Endothelial cell of umbilical vein (primary cell): ENCODE results near the gene PROZ.
"Not testable (repeated sequence)": the region's sequence is repeated elsewhere in the genome, so short reads cannot be mapped to it uniquely, and the experiment has no call there.

ENCODE experiments used
- CTCF ChIP-seq, 2 donors: IDR thresholded peaks; 1 replicate in 1 of 2; 2 replicates in 1 of 2; pipeline ENCODE4 v1.5.1; 2011; ENCODE audit warnings: low read length in 2 of 2, mild to moderate bottlenecking in 2 of 2, moderate library complexity in 2 of 2, control low read depth in 1 of 2, inconsistent platforms in 1 of 2, low read depth in 1 of 2; ENCODE audit not compliant: insufficient read depth in 1 of 2; ENCODE audit errors: extremely low read depth in 1 of 2
- POLR2A ChIP-seq: IDR thresholded peaks from 2 replicates; pipeline ENCODE4 v1.6.1; 2012; ENCODE audit warnings: low read depth, mild to moderate bottlenecking, control low read depth, low read length
- POLR2AphosphoS5 ChIP-seq: IDR thresholded peaks from 2 replicates; pipeline ENCODE4 v1.6.1; 2012; ENCODE audit warnings: low read depth, mild to moderate bottlenecking, control low read depth, low read length, moderate library complexity; ENCODE audit not compliant: insufficient read depth

- not testable (repeated sequence) for TF ChIP-seq POLR2A; CTCF (IDR thresholded peaks at IDR 0.05; ENCODE audit: extremely low read depth in 1 of 2, insufficient read depth in 1 of 2, low read depth in 1 of 2, low read length in 2 of 2); POLR2AphosphoS5
Observed at GRCh38 chr13:113161975-113162374, 3.5 kb downstream of the PROZ start.
